HG02623 (cell line): ENCODE measurements around the gene EDNRB.

Experiments
- ATAC-seq: cut with Tn5 transposase; IDR thresholded peaks from one replicate; pipeline ENCODE4 v1.9.1; 2021; ENCODE audit warnings: moderate library complexity; ENCODE audit not compliant: unreplicated experiment

EDNRB gene

DNA sequence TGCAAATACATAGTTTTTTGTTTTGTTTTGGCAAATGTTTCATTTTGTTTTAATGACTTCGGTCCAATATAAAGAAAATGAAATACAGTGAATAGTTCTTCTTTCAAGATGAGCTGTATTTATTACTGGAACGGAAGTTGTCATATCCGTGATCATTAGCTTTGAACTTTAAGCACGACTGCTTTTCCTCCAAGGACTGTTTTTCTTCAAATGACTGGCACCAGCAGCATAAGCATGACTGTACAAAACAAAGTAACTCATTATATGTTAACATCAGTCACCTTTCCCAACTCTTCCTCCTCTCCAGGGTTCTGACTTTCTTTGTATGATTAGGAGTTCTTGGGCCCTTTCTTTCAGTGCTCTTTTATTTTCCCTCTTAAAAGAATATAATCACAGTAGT, 20.5 kb downstream of the EDNRB start:
- ATAC-seq = peak; percentile 86

DNA sequence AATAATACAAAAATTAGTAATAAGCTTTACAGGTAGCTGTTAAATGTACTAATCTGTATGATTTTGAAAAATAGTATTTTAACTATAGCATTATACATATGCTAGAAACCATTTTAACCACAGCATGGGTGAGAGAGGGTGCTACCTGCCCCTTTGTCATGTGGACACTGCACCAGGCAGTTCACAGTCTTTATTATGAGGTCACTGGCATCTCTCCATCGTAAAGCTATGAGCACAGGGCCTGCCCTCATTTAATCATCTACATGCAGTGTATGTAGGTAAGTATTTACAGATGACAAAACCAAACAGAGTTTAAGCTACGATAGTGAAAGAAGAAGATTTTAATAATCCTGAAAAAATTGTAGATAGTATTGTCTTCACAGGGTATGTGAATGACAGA, 21.7 kb downstream of the EDNRB start:
- ATAC-seq = no peak

- no peak for ATAC-seq
Observed at GRCh38 chr13:77896536-77896935, 22.1 kb downstream of the EDNRB start.

DNA sequence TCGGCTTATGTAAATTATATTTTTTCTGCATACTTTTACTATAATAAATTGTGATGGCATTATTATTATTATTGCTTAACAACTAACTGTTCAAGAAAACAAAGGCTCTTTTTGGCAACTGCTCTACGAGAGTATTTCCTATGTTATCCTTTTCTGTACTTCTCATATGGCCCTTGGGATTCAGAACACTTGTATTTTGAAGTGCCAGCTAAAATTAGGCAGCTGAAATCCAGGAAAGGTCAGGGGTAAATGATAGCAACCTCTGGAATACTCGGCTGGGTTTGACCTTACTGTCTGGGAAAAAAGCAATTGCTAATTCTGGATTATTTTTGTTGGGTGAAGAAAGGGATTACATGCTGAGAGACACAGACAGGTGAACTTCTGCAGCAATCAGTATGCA, 23.9 kb downstream of the EDNRB start:
- ATAC-seq = no peak

GRCh38 chr13:77893066-77893465, 25.6 kb downstream of the EDNRB start:
- ATAC-seq = no peak

- ATAC-seq = no peak
Observed at GRCh38 chr13:77892491-77892890, 26.1 kb downstream of the EDNRB start.

DNA sequence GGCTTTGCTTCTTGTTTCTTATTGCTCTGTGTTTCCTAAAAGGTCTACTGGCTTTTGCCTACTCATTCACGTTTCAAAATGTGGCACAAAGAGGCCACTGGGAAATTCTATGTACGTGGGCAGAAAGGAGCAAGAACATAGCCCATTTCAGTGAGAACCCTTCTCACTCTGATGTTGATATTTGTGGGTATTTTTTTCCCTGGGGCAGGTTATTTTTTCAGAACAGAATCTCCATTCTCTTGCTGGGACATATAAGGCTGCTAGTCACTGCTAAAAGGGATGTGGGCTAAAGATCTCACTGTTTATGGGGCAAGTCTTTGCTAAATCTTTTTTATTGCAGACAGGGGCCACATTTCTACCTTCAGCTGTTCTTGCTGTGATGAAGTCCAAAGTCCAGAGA, 27.1 kb downstream of the EDNRB start:
- ATAC-seq = no peak

GRCh38 chr13:77891041-77891440, 27.6 kb downstream of the EDNRB start:
- no peak for ATAC-seq

GRCh38 chr13:77883328-77883727, 35.3 kb downstream of the EDNRB start:
- no peak for ATAC-seq

- no peak for ATAC-seq
Observed at GRCh38 chr13:77878190-77878589, 40.4 kb downstream of the EDNRB start.

GRCh38 chr13:77876176-77876575, 42.5 kb downstream of the EDNRB start:
- no peak for ATAC-seq

- no peak for ATAC-seq
Observed at GRCh38 chr13:77874406-77874805, 44.2 kb downstream of the EDNRB start.

DNA sequence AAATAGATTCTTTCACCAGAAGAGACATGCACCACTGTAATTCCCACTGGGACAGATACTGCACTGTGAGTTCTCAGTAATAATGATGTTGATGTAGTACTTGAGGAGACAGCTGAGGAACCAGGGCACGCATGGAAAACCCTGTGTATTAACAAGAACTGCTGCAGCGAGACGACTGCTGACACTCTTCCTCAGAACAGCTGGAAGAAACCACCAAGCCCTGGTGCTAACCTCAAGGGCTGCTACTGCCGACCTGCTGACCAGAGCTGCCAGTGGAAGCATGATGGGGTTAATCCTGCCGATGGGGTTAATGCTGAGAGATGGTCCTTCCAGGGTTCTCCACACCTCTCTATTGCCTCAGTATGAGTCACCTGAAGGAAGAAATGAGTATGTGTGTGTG, 45.6 kb downstream of the EDNRB start:
- no peak for ATAC-seq

DNA sequence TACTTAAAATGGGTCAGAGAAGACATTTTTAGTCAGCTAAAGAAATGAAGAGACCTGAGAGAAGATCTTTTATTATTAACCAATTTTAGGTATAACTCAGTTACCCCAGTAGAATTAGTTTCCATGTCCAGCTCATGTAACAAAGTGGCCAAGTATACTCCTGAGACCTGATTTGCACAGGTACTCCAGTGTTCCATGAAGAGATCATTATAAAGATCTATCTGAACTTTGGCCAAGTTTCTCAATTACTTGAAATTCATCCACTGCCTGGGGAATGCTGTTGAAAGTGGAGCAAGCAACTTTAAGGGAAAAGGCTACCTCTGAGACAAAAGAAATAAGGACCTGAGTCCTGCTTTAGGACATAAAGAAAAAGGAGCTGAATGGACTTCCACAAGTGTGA, 47.0 kb downstream of the EDNRB start:
- no peak for ATAC-seq

DNA sequence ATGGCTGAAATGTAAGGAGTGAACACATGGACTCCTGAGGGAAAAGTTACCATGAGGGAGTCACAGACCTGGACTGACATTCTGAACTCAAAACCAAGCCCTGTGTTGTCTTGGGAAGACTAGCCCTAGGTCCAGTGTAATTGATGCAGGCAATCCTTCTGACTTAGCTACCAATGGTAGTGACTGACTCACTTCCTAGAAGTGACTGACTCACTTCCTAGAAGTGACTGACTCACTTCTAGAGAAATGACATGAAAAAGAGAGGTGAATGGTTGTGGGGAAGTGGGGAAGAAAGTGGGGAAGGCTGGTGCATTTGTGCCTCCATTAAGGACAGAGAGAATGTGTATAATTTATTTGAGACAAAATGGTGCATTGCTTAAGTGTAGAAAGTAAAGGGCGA, 49.9 kb downstream of the EDNRB start:
- no peak for ATAC-seq

DNA sequence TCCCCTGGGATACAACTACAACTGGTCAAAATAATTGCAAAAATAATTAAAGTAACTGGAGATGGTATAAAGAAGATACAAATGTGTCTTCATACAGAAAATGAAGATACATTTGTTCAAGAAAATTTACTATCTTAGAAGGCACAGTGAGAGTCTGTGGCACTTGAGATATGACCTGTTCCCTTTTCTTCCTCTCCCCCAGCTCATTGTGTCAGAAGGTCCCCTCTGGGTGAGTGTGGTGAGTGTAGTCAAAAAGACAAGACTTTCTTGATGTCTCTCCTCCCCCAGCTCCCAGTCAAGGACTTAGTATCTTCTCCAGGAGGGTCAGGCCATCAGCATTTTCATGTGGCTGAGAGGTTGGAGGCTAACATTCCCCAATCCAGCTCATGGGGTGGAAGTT, 51.7 kb downstream of the EDNRB start:
- no peak for ATAC-seq

GRCh38 chr13:77865622-77866021, 53.0 kb downstream of the EDNRB start:
- no peak for ATAC-seq

DNA sequence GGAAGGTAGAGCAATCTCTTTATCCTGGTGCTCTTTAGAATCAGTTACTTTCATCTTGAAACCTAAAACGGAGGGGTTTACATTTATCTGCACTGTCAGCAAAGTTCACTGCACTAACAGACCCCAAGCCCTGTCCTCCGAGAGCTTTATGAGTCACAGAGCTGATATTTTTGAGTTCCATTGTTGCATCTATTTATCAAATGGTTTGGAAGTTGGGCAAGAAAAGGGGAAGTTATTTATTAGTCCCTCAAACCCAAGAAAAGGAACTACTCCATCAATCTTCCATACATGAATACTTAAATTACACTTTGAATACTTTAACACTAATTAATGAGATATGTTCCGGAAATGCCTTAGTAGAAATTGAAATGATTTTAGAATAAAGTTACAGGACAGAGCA, 55.5 kb downstream of the EDNRB start:
- ATAC-seq = no peak

GRCh38 chr13:77861741-77862140, 56.9 kb downstream of the EDNRB start:
- no peak for ATAC-seq

- ATAC-seq = no peak
Observed at GRCh38 chr13:77860507-77860981, 58.1 kb downstream of the EDNRB start.

DNA sequence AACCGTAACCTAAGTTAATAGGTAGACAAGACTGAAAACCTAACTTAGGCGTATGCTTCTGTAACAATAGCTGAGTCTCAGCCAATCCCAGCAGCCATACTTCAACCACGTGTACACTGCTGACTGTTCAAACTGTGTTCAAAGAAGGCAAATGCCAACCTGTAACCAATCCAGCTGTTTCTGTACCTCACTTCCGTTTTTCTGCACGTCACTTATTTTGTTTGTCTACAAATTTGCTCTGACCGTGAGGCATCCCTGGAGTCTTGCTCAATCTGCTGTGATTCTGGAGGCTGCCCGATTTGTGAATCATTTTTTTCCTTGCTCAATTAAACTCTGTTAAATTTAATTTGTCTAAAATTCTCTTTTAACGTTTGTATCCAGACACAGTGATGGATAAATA, 59.2 kb downstream of the EDNRB start:
- no peak for ATAC-seq

DNA sequence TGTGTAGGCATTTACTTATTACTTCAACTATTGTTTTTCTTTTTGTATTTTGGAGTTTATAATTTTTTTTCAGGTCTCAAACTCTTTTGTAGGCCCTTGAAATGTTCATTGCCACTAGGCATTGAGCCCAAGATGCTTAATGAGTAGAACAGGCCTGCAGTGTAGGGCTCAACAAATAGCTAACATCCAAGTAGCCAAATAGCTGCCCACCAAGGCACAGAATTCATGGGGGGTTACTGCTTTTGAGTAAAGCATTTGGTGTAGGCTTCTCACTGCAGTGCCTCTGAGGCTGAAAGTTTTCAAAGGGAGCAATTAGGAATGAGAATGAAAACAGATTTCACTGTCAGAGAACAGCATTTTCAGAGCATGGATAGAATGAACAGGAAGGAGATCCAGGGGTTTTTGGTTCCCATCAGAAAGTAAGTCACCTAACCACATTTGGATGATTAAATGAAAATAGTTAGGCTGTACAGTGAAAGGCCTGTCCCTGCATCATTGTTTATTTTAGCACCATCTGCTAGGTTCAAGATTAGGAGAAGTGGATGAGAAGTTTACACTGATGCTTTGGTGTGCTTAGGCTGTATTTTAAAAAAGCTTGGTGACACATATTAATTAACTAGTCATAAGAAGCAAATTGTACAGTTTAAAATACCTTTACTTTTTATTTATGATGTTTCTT, 61.0 kb downstream of the EDNRB start:
- ATAC-seq = no peak

- ATAC-seq = no peak
Observed at GRCh38 chr13:77853703-77854102, 64.9 kb downstream of the EDNRB start.
